ENCODE measurements around the gene OR2T5.
"Not testable (repeated sequence)": the region's sequence is repeated elsewhere in the genome, so short reads cannot be mapped to it uniquely, and the experiment has no call there.

The OR2T5 gene

GRCh38 chr1:248488289-248488688, at the start of gene OR2T5:
Gene OR2T5, plus strand, starts transcription at chr1:248488589. Its CDS starts 0 bp downstream, at chr1:248488589.
- not testable (repeated sequence) for DNase-seq (ENCODE audit: extremely low read depth in 1 of 2, low read depth in 1 of 2)

- DNase-seq (ENCODE audit: extremely low read depth in 1 of 2, low read depth in 1 of 2) = not testable (repeated sequence)
Observed at GRCh38 chr1:248438668-248439067, 49.7 kb upstream of the OR2T5 start.

GRCh38 chr1:248439283-248439682, 49.1 kb upstream of the OR2T5 start:
- DNase-seq (ENCODE audit: extremely low read depth in 1 of 2, low read depth in 1 of 2) = not testable (repeated sequence)

- DNase-seq (ENCODE audit: extremely low read depth in 1 of 2, low read depth in 1 of 2) = not testable (repeated sequence)
Observed at GRCh38 chr1:248442500-248443277, 45.7 kb upstream of the OR2T5 start.

GRCh38 chr1:248444603-248445002, 43.8 kb upstream of the OR2T5 start:
- not testable (repeated sequence) for DNase-seq (ENCODE audit: extremely low read depth in 1 of 2, low read depth in 1 of 2)

- not testable (repeated sequence) for DNase-seq (ENCODE audit: extremely low read depth in 1 of 2, low read depth in 1 of 2)
Observed at GRCh38 chr1:248445399-248445798, 43.0 kb upstream of the OR2T5 start, which contains the start of gene OR2T2. Gene OR2T2, plus strand, starts transcription at chr1:248445637. Its CDS starts 7,161 bp downstream, at chr1:248452798.

- not testable (repeated sequence) for DNase-seq (ENCODE audit: extremely low read depth in 1 of 2, low read depth in 1 of 2)
Observed at GRCh38 chr1:248448409-248449074, 39.8 kb upstream of the OR2T5 start.

- not testable (repeated sequence) for DNase-seq (ENCODE audit: extremely low read depth in 1 of 2, low read depth in 1 of 2)
Observed at GRCh38 chr1:248449821-248450465, 38.4 kb upstream of the OR2T5 start.

GRCh38 chr1:248450466-248451145, 37.8 kb upstream of the OR2T5 start:
- not testable (repeated sequence) for DNase-seq (ENCODE audit: extremely low read depth in 1 of 2, low read depth in 1 of 2)

GRCh38 chr1:248453619-248454018, 34.8 kb upstream of the OR2T5 start:
- not testable (repeated sequence) for DNase-seq (ENCODE audit: extremely low read depth in 1 of 2, low read depth in 1 of 2)

- not testable (repeated sequence) for DNase-seq (ENCODE audit: extremely low read depth in 1 of 2, low read depth in 1 of 2)
Observed at GRCh38 chr1:248455045-248455444, 33.3 kb upstream of the OR2T5 start.

- not testable (repeated sequence) for DNase-seq (ENCODE audit: extremely low read depth in 1 of 2, low read depth in 1 of 2)
Observed at GRCh38 chr1:248456635-248457034, 31.8 kb upstream of the OR2T5 start.

- DNase-seq (ENCODE audit: extremely low read depth in 1 of 2, low read depth in 1 of 2) = not testable (repeated sequence)
Observed at GRCh38 chr1:248459117-248459516, 29.3 kb upstream of the OR2T5 start.

- no peak for DNase-seq (ENCODE audit: extremely low read depth in 1 of 2, low read depth in 1 of 2)
Observed at GRCh38 chr1:248471154-248471553, 17.2 kb upstream of the OR2T5 start.

- DNase-seq (ENCODE audit: extremely low read depth in 1 of 2, low read depth in 1 of 2) = not testable (repeated sequence)
Observed at GRCh38 chr1:248472111-248472510, 16.3 kb upstream of the OR2T5 start.

GRCh38 chr1:248473051-248473450, 15.3 kb upstream of the OR2T5 start, which contains the start of gene OR2T3:
Gene OR2T3, plus strand, starts transcription at chr1:248473351. Its CDS starts 0 bp downstream, at chr1:248473351.
- DNase-seq (ENCODE audit: extremely low read depth in 1 of 2, low read depth in 1 of 2) = not testable (repeated sequence)

- not testable (repeated sequence) for DNase-seq (ENCODE audit: extremely low read depth in 1 of 2, low read depth in 1 of 2)
Observed at GRCh38 chr1:248475660-248476059, 12.7 kb upstream of the OR2T5 start.

GRCh38 chr1:248481686-248482579, 6.5 kb upstream of the OR2T5 start:
- DNase-seq (ENCODE audit: extremely low read depth in 1 of 2, low read depth in 1 of 2) = not testable (repeated sequence)

- not testable (repeated sequence) for DNase-seq (ENCODE audit: extremely low read depth in 1 of 2, low read depth in 1 of 2)
Observed at GRCh38 chr1:248496661-248497060, 8.3 kb downstream of the OR2T5 start.
